Renal cortex interstitium (tissue), 11 donors: ENCODE measurements around the gene GARIN5A. TPM values are rescaled to one million over a fixed set of nuclear protein-coding genes. Genes with fewer than 3 reads are reported as not detected.
"Not testable (repeated sequence)": the region's sequence is repeated elsewhere in the genome, so short reads cannot be mapped to it uniquely, and the experiment has no call there.

Experiments used
- DNase-seq, 11 donors: peaks; one replicate each; pipeline ENCODE4 v3.0.0-alpha.2; 2013; ENCODE audit warnings: low read depth in 9 of 11, low spot score in 4 of 11; ENCODE audit errors: extremely low read depth in 1 of 11
- polyA plus RNA-seq, 3 donors: library from polyadenylated mRNA; unstranded; fragments of 120-200 nt; gene quantifications; one replicate each; pipeline ENCODE4 v1.2.1, GENCODE V29; 2013; ENCODE audit not compliant: insufficient read length in 3 of 3

Gene GARIN5A
- polyA plus RNA-seq, 3 donors: 6.9 to 10.6 (median 9.8) TPM

DNA sequence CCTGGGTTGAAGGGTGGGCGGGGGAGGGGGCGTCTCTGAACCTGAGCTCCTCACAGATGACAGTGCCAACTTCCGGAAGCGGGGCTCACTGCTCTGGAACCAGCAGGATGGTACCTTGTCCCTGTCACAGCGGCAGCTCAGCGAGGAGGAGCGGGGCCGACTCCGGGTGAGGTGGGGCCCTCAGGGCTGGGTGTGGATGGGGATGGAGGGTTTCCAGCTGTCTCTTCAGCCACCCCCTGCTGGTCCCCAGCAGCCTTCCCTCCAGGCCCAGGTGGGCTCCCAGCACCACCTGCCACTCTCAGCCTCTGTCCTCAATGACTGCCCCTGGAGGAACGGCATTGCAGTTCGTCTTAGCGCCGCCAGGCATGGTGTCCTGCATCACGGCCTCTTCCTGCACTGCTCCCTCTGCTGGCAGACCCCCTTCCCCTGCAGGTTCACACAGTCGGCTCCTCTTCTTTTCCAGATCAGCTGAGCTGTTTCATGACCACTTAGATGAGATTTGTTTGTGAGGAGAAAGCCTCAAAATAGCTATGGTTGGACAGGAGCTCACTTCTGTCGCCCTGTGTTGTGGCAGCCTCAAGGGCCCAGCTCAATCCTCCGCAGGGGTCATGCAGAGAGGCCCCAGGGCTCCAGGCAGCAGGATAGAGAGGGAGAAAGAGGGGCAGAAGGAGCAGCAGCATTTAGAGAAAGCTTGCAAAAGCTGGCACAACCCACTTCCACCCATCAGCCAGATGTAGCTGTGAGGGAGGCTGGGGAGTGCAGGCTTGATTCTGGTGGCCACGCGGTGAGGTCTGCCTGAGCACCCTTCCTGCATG lies 2.5 kb upstream of the GARIN5A start:
- no peak for DNase-seq

GRCh38 chr19:50477751-50478515 lies 1.3 kb upstream of the GARIN5A start:
- no peak for DNase-seq

GRCh38 chr19:50476907-50477238 lies 225 bp upstream of the GARIN5A start:
- no peak for DNase-seq

DNA sequence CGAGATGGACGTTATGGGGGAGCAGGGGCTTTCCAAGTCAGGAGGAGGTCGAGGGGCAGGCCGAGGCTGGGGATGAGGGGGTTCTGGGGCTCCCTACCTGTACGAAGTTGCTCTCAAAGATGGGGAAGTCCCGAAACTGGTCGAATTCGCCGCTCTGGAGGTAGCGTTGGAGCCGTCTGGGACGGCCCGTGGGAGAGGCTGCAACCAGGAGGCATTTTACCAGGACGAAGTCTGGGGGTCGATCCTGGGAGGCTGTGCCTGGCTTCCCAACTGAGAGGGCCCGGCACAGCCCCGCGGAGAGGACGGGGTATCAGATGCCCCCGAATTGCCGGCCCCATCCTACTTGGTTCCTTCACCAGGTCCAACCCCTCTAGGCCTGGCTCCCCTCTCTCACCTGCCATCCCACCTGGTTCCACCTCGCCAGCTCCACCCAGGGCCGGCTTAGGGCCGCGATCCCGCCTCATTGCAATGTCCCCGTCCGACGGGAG lies 868 bp downstream of the GARIN5A start:
- DNase-seq: no peak

GRCh38 chr19:50475101-50475568 lies 1.5 kb downstream of the GARIN5A start:
- no peak for DNase-seq

- DNase-seq: not testable (repeated sequence)
These were observed 3.3 kb downstream of the GARIN5A start for GRCh38 chr19:50473336-50473735.

DNA sequence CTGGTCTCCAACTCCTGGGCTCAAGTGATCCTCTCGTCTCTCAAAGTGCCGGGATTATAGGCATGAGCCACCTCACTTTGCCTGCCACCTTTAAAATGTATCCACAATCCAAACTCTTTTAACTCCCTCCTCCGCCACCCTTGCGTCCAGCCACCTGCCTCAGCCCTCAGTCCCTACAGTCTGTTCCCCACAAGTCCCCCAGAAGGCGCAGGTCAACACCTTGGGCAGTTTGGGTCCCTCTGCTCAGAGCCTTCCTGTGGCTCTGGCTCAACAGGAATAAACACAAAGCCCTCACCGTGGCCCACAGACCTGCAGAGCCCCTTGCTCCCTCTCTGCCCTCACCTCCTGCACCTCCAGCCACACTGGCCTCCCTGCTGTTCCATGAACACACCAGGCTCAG lies 7.8 kb downstream of the GARIN5A start:
- DNase-seq: no peak

DNA sequence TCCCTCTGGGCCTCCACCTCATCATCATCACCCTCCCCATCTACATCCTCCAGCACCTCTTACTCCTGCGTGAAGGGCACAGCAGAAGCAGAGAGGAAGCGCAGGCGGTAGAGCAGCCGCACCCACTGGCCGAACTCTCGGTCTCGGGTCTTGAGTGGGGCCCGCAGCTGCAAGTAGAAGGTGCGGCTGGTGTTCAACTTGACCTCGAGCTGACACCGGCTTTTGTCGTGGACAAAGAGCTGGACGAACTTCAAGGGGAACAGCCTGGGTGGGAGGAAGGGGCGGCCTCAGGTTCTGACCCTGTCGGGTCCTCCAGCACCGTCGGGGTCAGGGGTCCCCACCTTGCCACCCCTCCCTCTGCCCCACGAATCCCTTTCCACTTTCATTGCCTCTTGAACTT lies 9.1 kb downstream of the GARIN5A start:
- no peak for DNase-seq

DNA sequence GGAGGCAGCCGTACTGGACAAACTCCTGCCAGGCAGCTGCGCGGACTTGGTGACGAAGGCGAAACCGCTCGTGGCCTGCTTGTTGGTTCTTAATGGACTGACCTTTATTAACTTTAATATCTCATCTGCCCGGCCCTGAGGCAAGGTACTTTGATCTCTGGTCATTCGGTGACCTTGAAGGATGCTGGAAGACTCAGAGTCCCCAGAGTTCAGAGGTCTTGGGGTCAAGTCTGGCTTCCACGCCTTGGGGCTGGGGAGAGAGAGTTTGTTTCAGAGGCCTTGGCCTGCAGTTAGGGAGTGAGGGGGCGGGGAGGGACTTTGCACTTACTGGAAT lies 10.0 kb downstream of the GARIN5A start:
- DNase-seq: no peak

DNA sequence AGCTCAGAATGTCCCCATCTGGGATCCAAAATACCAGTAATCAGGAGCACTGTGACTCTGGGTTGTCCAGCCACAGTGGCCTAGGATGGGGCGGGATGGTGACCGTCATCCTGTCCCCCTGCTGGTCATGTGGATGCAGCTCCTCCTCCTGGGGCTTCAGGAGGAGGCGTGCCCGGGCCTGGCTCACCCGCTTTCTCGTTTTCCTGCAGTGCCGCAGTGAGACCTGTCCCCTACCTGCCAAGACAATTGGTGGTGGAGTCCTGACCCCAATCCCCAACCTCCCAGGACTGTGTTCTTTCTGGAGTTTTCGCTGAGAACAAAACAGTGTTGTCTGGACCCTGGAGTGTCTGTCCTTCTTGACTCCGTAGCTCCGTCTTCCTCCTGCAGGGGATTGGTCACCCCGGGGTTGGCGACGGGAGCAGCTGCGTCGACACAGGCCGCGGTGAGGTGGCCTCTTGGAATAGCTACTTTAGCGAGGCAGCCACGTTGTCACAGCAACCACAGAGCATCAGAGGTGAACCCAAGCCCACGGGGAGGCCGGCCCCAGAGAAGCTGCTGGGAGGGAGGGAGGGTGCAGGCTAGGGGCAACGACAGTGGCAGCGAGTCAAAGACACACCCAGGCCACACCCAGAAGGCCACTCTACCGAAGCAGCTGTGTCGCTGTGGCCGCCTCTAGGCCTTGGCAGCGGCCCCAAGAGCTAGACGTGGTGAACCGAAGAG lies 10.5 kb downstream of the GARIN5A start:
- peak in 1 of 11 donors; percentile 33 for DNase-seq

GRCh38 chr19:50465000-50465399 lies 11.6 kb downstream of the GARIN5A start:
- DNase-seq: no peak

GRCh38 chr19:50464348-50464747 lies 12.3 kb downstream of the GARIN5A start:
- no peak for DNase-seq

DNA sequence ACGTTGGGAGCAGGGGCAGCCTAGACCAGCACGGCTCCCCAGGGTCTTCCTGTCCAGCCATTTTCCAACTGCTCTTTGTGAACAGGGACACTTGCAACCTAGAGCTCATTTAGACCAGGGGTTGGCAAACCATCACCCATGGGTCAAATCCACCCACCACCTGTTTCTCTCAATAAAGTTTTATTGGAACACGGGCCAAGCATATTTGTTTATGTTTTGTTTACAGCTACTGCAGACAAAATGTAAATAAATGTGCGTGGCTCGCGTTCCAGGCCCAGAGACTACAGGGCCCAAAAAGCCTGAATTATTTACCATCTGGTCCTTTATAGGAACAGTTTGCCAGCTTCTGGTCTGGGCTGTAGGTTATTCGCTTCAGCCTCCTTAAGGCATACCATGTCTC lies 13.7 kb downstream of the GARIN5A start:
- DNase-seq: no peak

DNA sequence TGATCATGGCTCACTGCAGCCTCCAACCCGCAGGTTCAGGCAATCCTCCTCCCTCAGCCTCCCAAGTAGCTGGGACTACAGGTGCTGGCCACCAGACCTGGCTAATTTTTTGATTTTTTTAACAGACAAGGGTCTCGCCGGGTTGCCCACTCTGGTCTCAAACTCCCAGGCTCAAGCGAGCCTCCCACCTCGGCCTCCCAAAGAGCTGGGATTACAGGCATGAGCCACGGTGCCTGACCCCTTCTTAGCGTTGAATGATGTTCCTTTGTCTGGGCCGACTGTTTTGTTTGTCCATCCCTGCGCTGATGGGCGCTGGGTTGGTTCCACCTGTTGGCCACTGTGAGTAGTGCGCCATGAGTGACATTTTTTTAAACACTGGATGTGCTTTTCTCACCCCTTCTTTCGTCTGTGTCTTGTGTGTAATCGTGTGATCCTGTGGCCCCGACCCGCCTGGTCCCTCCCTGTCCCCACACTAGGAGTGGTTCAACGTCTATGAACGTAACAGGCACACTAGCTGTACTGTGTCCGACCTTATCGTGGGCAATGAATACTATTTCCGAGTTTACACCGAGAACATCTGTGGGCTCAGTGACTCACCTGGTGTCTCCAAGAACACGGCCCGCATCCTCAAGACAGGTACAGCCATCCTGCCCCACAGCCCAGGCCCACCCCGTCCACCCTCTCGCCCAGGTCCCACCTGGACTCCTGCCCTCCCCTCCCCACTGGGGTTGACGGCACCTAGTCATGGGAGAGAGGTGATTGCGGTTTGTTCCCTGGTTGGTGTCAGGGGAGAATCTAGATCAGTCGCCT lies 15.4 kb downstream of the GARIN5A start:
- peak in 5 of 11 donors; percentile 35 to 57 (median 53) for DNase-seq

DNA sequence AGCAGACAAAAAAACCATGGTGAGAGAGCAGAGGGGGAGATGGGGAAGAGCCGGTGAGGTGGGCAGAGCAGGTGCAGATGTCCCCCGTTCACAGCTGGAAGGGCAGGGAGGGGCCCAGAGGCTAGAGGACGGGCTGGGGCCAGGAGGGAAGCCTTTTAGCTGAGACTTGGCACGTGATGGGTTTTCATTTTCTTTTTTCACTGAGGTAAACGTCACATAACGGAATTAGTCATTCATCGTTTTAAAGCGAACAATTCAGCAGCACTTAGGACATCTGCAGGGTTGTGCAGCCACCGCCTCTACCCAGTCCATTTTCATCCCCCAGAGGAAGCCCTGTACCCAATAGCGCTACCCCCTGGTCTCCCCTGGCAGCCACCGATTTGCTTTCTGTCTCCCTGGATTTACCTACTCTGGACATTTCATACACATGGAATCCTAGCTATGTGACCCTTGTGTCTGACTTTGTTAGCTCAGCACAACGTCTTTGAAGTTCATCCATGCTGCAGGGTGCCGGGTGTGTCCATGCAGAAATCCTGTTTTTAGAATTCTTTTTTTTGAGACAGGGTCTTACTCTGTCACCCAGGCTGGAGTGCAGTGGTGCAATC lies 16.4 kb downstream of the GARIN5A start:
- DNase-seq: peak in 1 of 11 donors; percentile 28

DNA sequence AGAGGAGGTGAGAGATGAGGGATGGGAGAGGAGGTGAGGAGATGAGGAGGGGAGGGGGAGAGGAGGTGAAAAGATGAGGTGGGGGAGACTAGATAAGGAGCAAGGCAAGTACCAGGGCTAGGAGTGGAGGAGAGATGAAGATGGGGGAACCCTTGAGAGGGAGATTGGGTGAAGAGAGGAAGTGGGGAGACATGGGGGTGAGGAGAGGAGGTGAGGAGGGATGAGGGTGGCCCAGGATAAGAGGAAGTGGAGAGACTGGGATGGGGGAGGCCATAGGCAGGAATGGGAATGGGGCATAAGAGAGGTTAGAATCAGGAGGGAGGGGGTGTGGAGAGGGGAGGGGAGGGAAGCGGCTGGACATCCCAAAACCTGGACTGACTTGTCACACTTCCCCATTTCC lies 17.0 kb downstream of the GARIN5A start:
- no peak for DNase-seq

DNA sequence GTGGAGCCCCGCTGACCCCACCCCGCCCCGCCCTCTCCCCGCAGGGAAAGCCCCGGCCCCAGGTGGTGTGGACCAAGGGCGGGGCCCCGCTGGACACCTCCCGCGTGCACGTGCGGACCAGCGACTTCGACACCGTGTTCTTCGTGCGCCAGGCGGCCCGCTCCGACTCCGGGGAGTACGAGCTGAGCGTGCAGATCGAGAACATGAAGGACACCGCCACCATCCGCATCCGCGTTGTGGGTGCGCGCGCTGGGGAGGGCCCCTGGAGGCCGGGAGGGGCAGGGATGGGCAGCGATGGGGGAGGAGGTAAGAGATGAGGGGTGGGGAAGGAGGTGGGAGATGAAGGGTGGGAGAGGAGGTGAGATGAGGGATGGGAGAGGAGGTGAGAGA lies 17.6 kb downstream of the GARIN5A start:
- DNase-seq: no peak

DNA sequence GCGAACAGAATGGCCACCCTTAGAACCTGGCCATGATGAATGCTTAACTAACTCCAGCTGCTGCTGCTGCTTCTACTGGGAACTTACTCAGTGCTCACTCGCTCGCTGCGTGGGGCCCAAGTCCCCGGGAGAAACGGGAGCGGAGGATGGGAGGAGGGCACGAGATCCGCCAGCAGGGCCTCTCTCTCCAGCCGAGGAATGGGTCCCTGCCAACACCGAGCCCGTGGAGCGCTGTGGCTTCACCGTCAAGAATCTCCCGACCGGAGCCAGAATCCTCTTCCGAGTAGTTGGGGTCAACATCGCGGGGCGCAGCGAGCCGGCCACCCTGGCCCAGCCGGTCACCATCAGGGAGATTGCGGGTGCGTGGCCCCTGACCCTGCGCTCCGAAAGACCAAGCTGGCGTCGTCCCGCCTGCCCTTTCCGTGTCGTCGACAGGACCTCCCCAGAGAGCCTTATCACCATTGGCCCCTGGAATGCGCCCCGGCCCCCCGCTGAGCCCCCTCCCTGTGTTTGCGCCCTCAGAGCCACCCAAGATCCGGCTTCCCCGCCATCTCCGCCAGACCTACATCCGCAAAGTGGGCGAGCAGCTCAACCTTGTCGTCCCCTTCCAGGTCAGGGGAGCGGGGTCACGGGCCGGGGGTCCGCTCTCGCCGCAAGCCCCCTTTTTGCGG lies 18.1 kb downstream of the GARIN5A start:
- peak in 1 of 11 donors; percentile 27 for DNase-seq
